K562 (cell line): ENCODE measurements around the gene PSORS1C1. TPM values are rescaled to one million over a fixed set of nuclear protein-coding genes. Genes with fewer than 3 reads are reported as not detected.
A peak's percentile ranks its signal among the peaks of the same experiment; 100 is the strongest.

Source experiments
- CHD2 ChIP-seq: IDR thresholded peaks from 2 replicates; pipeline ENCODE4 v1.6.1; 2011; ENCODE audit warnings: low read depth, low read length
- JUND ChIP-seq, 2 experiments: IDR thresholded peaks; 2 replicates in 1 of 2; 3 replicates in 1 of 2; pipeline ENCODE4 v1.6.1; 2011; ENCODE audit warnings: borderline replicate concordance in 2 of 2, low read depth in 2 of 2, low read length in 2 of 2, improper control_type of control experiment in 1 of 2, missing biosample characterization in 1 of 2, missing genetic modification characterization in 1 of 2, missing genetic modification reagents in 1 of 2
- KDM2B ChIP-seq: fragments of 250-450 bp; sonication (Bioruptor Pico); IDR thresholded peaks from 2 replicates; pipeline ENCODE4 v1.8.0; 2021; ENCODE audit warnings: mild to moderate bottlenecking, moderate library complexity
- KDM5B ChIP-seq: fragments of 200-600 bp; sonication (generic); IDR thresholded peaks from 2 replicates; pipeline ENCODE4 v1.6.1; 2012; ENCODE audit warnings: low read depth, mild to moderate bottlenecking, moderate library complexity, low read length, control low read depth, inconsistent platforms; ENCODE audit not compliant: insufficient replicate concordance
- MEIS2 ChIP-seq: fragments of 450-650 bp; IDR thresholded peaks from 2 replicates; pipeline ENCODE4 v1.6.1; 2014; ENCODE audit warnings: mild to moderate bottlenecking; ENCODE audit not compliant: partially characterized antibody
- PTTG1 ChIP-seq: fragments of 450-650 bp; IDR thresholded peaks from 2 replicates; pipeline ENCODE4 v1.6.1; 2016; ENCODE audit warnings: low read depth, mild to moderate bottlenecking, missing genetic modification characterization, missing compliant biosample characterization
- ZFX ChIP-seq: sonication (generic); formaldehyde crosslinking; IDR thresholded peaks from 2 replicates; pipeline ENCODE4 v1.8.0; 2022; ENCODE audit warnings: mild to moderate bottlenecking, missing genetic modification reagents, moderate library complexity
- ZNF134 ChIP-seq: fragments of 250-450 bp; sonication (Bioruptor Pico); conservative IDR thresholded peaks from 2 replicates; pipeline ENCODE4 v1.4.0; 2020
- ZNF41 ChIP-seq: fragments of 250-450 bp; sonication (Bioruptor Pico); conservative IDR thresholded peaks from 2 replicates; pipeline ENCODE4 v1.4.0; 2020; ENCODE audit warnings: mild to moderate bottlenecking
- polyA plus RNA-seq, 8 experiments: library from polyadenylated mRNA; depleted of rRNA in 4 of 8; stranded (reverse) in 5 of 8; unstranded in 3 of 8; fragments of >200 nt; fragmentation: Nextera tagmentation in 2 of 8; fragmentation: Illumina TruSeq in 1 of 8; extraction: Ambion mirVana in 2 of 8; extraction: Trizol in 1 of 8; gene quantifications; 2 replicates each; pipeline versions ENCODE4 v1.2.1 to v1.2.3, GENCODE V29; 2011 to 2014; ENCODE audit warnings: inconsistent platforms in 1 of 8, missing spikeins in 1 of 8
- total RNA-seq, 7 experiments: library from RNA; depleted of rRNA in 6 of 7; stranded (reverse); fragments of >200 nt in 6 of 7; fragmentation: Illumina TruSeq in 2 of 7; extraction: Trizol in 2 of 7; gene quantifications; 2 replicates each; pipeline versions ENCODE4 v1.2.1 to v1.2.3, GENCODE V29; 2011 to 2021; ENCODE audit warnings: low replicate concordance in 1 of 7
- TF ChIP-seq, protein P1 (sequence below): sonication (generic); formaldehyde crosslinking; IDR thresholded peaks from 2 replicates; pipeline ENCODE4 v1.8.1; 2023; ENCODE audit warnings: mild to moderate bottlenecking, missing genetic modification reagents, moderate library complexity
- TF ChIP-seq, protein P2 (sequence below): sonication (generic); formaldehyde crosslinking; IDR thresholded peaks from 2 replicates; pipeline ENCODE4 v1.8.0; 2022; ENCODE audit warnings: mild to moderate bottlenecking, missing genetic modification reagents
- TF ChIP-seq, protein P3 (sequence below): fragments of 250-450 bp; sonication (Bioruptor Pico); IDR thresholded peaks from 2 replicates; pipeline ENCODE4 v1.8.0; 2021; ENCODE audit warnings: moderate library complexity, mild to moderate bottlenecking, inconsistent platforms
- TF ChIP-seq, protein P4 (sequence below): fragments of 250-450 bp; sonication (Bioruptor Pico); IDR thresholded peaks from 2 replicates; pipeline ENCODE4 v1.4.0; 2020; ENCODE audit warnings: mild to moderate bottlenecking

The PSORS1C1 gene
- total and polyA plus RNA-seq, 9 of the 15 experiments (the other 6 are each of a cell fraction or from before 2014, with no cell fraction given): 0.11 TPM; not detected in 8

DNA sequence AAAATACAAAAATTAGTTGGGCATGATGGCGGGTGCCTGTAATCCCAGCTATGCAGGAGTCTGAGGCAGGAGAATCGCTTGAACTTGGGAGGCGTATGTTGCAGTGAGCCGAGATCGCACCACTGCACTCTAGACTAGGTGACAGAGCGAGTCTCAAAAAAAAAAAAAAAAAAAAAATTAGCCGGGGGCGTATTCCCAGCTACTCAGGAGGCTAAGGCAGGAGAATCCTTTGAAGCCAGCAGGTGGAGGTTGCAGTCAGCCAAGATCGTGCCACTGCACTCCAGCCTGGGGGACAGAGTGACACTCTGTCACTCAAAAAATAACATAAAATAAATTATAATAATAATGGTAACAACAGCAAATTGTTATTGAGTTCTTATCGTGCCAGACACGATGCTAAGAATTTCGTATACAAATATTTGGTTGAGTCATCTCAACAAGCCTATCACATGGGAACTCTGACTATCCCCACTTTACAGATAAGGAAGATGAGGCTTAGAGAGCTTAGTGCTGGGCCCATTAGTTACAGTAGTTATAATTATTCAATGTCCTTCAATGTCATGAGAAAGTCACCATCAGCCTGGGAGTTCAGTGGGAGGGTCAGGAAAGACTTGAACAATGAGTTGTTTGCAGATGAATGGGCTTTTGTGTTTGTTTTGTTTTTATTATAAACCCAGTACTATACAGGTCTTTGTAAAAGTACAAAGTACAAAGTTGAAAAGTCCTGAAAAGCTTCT lies 21.7 kb upstream of the PSORS1C1 start (continued):
- TF ChIP-seq ZNF134 (CRISPR knock-in tag): no peak
- peak; percentile 63 for TF ChIP-seq JUND (IDR thresholded peaks at IDR 0.05; ENCODE audit: borderline replicate concordance, low read depth, low read length)
- TF ChIP-seq JUND (tag; IDR thresholded peaks at IDR 0.05; ENCODE audit: borderline replicate concordance, low read depth, low read length): peak; percentile 51; the same call in 1 of the 3 replicates
- TF ChIP-seq, protein P1, sequence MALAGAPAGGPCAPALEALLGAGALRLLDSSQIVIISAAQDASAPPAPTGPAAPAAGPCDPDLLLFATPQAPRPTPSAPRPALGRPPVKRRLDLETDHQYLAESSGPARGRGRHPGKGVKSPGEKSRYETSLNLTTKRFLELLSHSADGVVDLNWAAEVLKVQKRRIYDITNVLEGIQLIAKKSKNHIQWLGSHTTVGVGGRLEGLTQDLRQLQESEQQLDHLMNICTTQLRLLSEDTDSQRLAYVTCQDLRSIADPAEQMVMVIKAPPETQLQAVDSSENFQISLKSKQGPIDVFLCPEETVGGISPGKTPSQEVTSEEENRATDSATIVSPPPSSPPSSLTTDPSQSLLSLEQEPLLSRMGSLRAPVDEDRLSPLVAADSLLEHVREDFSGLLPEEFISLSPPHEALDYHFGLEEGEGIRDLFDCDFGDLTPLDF (CRISPR knock-in tag): no peak
- no peak for TF ChIP-seq ZFX
- TF ChIP-seq KDM5B: no peak
- peak; percentile 11 for TF ChIP-seq MEIS2
- no peak for TF ChIP-seq PTTG1 (tag)
- TF ChIP-seq, protein P2, sequence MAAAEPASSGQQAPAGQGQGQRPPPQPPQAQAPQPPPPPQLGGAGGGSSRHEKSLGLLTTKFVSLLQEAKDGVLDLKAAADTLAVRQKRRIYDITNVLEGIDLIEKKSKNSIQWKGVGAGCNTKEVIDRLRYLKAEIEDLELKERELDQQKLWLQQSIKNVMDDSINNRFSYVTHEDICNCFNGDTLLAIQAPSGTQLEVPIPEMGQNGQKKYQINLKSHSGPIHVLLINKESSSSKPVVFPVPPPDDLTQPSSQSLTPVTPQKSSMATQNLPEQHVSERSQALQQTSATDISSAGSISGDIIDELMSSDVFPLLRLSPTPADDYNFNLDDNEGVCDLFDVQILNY (CRISPR knock-in tag): no peak
- TF ChIP-seq, protein P3, sequence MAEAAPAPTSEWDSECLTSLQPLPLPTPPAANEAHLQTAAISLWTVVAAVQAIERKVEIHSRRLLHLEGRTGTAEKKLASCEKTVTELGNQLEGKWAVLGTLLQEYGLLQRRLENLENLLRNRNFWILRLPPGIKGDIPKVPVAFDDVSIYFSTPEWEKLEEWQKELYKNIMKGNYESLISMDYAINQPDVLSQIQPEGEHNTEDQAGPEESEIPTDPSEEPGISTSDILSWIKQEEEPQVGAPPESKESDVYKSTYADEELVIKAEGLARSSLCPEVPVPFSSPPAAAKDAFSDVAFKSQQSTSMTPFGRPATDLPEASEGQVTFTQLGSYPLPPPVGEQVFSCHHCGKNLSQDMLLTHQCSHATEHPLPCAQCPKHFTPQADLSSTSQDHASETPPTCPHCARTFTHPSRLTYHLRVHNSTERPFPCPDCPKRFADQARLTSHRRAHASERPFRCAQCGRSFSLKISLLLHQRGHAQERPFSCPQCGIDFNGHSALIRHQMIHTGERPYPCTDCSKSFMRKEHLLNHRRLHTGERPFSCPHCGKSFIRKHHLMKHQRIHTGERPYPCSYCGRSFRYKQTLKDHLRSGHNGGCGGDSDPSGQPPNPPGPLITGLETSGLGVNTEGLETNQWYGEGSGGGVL (CRISPR knock-in tag): no peak
- no peak for TF ChIP-seq CHD2
- TF ChIP-seq KDM2B (CRISPR knock-in tag): no peak
- no peak for TF ChIP-seq ZNF41 (CRISPR knock-in tag)
- TF ChIP-seq, protein P4, sequence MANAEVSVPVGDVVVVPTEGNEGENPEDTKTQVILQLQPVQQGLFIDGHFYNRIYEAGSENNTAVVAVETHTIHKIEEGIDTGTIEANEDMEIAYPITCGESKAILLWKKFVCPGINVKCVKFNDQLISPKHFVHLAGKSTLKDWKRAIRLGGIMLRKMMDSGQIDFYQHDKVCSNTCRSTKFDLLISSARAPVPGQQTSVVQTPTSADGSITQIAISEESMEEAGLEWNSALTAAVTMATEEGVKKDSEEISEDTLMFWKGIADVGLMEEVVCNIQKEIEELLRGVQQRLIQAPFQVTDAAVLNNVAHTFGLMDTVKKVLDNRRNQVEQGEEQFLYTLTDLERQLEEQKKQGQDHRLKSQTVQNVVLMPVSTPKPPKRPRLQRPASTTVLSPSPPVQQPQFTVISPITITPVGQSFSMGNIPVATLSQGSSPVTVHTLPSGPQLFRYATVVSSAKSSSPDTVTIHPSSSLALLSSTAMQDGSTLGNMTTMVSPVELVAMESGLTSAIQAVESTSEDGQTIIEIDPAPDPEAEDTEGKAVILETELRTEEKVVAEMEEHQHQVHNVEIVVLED (CRISPR knock-in tag): no peak
